ENCODE results near the gene MIF.
"Not testable (repeated sequence)": the region's sequence is repeated elsewhere in the genome, so short reads cannot be mapped to it uniquely, and the experiment has no call there.

Gene MIF

DNA sequence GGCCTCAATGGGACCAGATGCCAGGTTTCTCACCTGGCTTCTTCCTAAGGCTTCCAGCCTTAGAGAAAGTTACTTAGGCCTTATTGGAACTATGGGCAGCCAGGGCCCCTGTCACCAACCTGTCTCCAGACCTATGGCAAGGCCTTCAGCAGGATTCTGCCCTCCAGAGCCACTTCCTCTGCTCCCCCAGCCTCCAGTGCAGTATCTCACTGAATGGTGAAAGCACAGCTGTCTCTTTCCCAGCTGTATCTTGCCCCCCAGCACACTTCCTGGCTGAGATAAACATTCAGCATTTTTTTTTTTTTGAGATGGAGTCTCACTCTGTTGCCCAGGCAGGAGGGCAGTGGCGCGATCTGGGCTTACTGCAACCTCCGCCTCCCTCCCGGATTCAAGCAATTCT, 35.0 kb upstream of the MIF start:
- Histone ChIP-seq H3K9me3 (ENCODE audit: control insufficient read depth, insufficient read depth, low read length) (no peaks in the 10 kb centered on the region), H3K9ac (ENCODE audit: low read depth, low read length) (no peak overlapping the region), H3K36me3 (ENCODE audit: insufficient read depth, low read length) (no peaks in the 10 kb centered on the region)

DNA sequence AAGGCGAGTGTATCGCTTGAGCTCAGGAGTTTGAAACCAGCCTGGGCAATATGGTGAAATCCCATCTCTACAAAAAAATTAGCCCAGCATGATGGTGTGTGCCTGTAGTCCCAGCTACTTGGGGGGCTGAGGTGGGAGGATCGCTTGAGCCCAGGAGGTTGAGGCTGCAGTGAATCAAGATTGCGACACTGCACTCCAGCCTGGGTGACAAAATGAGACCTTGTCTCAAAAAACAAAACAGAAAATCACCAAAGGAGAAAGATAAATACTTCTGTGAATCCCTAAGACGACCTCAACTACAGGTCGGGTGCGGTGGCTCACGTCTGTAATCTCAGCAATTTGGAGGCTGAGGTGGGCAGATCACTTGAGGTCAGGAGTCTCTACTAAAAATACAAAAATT, 34.0 kb upstream of the MIF start:
- not testable (repeated sequence) for H3K4me1 ChIP-seq (ENCODE audit: insufficient read depth, low read length); H3K36me3 ChIP-seq (ENCODE audit: insufficient read depth, low read length); H3K9ac ChIP-seq (ENCODE audit: low read depth, low read length); H3K9me3 ChIP-seq (ENCODE audit: control insufficient read depth, insufficient read depth, low read length)

More for the DNA sequence above, 35.0 kb upstream of the MIF start:
- peaks cover 7% of the 10 kb centered on the region; the same call in 1 of the 2 replicates for H3K4me1 ChIP-seq (ENCODE audit: insufficient read depth, low read length)

DNA sequence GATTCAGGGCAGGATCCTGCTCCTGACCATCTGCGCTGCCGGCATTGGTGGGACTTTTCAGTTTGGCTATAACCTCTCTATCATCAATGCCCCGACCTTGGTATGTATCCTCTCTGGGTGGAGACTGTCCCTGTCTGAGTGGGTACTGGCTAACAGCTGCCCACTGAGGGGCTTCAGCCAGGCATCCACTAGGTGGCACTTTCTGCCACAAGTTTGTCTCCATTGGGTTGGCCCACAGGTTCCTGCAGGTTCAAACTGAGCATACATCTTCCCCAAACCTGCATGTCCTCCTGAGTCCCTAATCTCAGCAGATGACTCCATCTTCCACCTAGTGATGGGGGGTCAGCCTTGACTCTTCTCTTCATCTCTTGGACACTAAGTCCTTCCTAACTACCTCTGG, 32.1 kb upstream of the MIF start:
- H3K4me1 ChIP-seq (ENCODE audit: insufficient read depth, low read length), result peaks cover 7% of the 10 kb centered on the region; the same call in 1 of the 2 replicates
- H3K9ac ChIP-seq (ENCODE audit: low read depth, low read length), result no peak overlapping the region
- no peaks in the 10 kb centered on the region for H3K36me3 ChIP-seq (ENCODE audit: insufficient read depth, low read length)
- no peaks in the 10 kb centered on the region for H3K9me3 ChIP-seq (ENCODE audit: control insufficient read depth, insufficient read depth, low read length)

DNA sequence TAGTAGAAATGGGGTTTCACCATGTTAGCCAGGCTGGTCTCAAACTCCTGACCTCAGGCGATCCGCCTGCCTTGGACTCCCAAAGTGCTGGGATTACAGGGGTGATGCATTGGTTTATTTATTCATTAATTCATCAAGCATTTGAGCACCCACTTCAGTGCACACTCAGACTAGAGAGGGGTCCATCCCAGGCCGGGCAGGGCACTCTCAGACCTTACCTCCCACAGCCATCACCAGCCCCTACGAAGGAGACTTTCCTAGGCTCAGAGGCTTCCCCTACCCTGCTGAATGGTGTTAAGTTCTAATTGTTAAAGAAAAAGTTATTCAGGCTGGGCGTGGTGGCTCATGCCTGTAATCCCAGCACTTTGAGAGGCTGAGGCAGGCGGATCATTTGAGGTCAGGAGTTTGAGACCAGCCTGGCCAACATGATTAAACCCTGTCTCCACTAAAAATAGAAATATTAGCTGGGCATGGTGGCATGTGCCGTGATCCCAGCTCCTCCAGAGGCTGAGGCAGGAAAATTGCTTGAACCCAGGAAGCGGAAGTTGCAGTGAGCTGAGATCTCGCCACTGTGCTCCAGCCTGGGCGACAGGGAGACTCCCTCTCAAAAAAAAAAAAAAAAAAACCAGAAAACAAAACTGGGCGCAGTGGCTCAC, 29.6 kb upstream of the MIF start:
- H3K9ac ChIP-seq (ENCODE audit: low read depth, low read length); H3K9me3 ChIP-seq (ENCODE audit: control insufficient read depth, insufficient read depth, low read length); H3K4me1 ChIP-seq (ENCODE audit: insufficient read depth, low read length); H3K36me3 ChIP-seq (ENCODE audit: insufficient read depth, low read length): not testable (repeated sequence)

DNA sequence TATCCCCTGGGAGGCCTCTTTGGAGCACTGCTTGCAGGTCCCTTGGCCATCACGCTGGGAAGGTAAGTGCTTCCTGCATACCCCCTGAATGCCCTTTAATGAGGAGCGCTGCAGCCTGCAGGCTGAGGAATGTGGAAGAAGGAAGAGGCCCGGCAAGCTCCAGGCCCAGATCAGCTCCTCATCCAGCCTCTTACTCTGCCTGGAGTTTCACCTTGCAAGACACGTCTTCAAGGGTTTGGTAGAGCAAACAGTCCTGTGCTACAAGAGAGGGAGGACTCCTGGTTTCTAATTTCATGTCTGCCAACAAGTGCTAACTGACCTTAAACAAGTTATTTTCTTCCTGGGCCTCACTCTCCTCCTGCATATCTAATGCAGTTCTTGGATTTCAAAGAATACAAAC, 25.6 kb upstream of the MIF start:
- no peak overlapping the region for H3K9ac ChIP-seq (ENCODE audit: low read depth, low read length)
- no peaks in the 10 kb centered on the region for H3K9me3 ChIP-seq (ENCODE audit: control insufficient read depth, insufficient read depth, low read length)
- no peaks in the 10 kb centered on the region for H3K4me1 ChIP-seq (ENCODE audit: insufficient read depth, low read length)
- H3K36me3 ChIP-seq (ENCODE audit: insufficient read depth, low read length), result peaks cover 7% of the 10 kb centered on the region; the same call in 1 of the 2 replicates

DNA sequence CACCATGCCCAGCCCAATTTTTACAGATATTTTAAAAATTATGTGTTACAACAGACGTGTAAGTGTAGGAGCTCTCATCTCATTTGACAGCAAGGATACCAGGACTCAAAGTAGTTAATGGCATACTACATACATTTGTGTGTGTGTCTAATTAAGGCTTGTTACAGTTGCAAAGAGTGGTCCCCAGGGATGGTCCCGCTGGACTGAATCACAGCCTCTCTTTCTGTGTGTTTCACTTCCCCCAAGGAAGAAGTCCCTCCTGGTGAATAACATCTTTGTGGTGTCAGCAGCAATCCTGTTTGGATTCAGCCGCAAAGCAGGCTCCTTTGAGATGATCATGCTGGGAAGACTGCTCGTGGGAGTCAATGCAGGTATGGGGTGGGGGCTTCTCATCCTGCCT, 19.3 kb upstream of the MIF start:
- H3K9me3 ChIP-seq (ENCODE audit: control insufficient read depth, insufficient read depth, low read length), result no peaks in the 10 kb centered on the region
- H3K9ac ChIP-seq (ENCODE audit: low read depth, low read length), result no peak overlapping the region
- no peaks in the 10 kb centered on the region; the same call in 1 of the 2 replicates for H3K36me3 ChIP-seq (ENCODE audit: insufficient read depth, low read length)
- peaks cover 7% of the 10 kb centered on the region; the same call in 1 of the 2 replicates for H3K4me1 ChIP-seq (ENCODE audit: insufficient read depth, low read length)

DNA sequence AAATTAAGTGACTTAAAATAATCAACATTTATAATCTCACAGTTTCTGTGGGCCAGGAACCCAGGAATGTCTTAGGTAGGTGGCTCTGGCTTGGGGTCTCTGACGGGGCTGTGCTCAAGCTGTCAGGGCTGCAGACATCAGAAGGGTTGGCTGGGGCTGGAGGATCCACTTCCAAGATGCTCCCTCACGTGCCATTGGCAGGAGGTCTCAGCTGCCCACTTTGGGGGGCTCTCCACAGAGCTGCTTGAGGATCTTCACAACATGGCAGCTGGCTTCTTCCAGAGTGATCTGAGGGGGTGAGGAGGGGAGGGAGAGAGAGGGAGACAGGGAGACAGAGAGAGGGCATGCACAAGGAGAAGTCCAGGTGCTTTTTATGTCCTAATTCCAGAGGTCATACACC, 18.4 kb upstream of the MIF start:
- Histone ChIP-seq H3K36me3 (ENCODE audit: insufficient read depth, low read length) (no peaks in the 10 kb centered on the region; the same call in 1 of the 2 replicates), H3K4me1 (ENCODE audit: insufficient read depth, low read length) (peaks cover 7% of the 10 kb centered on the region; the same call in 1 of the 2 replicates), H3K9me3 (ENCODE audit: control insufficient read depth, insufficient read depth, low read length) (no peaks in the 10 kb centered on the region), H3K9ac (ENCODE audit: low read depth, low read length) (no peak overlapping the region)

DNA sequence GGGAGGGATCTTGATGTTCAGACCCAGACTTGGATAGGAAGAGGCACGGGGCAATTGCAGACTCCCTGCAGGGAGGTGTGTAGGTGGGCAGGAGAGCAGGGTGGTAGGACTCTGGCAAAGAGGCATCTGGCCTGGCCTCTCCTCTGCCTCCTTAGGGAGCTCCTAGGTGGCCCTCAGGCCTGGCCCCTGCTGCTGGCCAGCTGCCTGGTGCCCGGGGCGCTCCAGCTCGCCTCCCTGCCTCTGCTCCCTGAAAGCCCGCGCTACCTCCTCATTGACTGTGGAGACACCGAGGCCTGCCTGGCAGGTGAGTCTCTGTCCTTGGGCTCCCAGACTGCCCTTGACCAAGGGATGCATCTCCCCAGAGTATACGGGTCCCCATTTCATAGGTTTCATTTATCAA, 16.6 kb upstream of the MIF start:
- no peak overlapping the region for H3K9ac ChIP-seq (ENCODE audit: low read depth, low read length)
- no peaks in the 10 kb centered on the region; the same call in 1 of the 2 replicates for H3K36me3 ChIP-seq (ENCODE audit: insufficient read depth, low read length)
- no peaks in the 10 kb centered on the region for H3K9me3 ChIP-seq (ENCODE audit: control insufficient read depth, insufficient read depth, low read length)
- peaks cover 7% of the 10 kb centered on the region; the same call in 1 of the 2 replicates for H3K4me1 ChIP-seq (ENCODE audit: insufficient read depth, low read length)

DNA sequence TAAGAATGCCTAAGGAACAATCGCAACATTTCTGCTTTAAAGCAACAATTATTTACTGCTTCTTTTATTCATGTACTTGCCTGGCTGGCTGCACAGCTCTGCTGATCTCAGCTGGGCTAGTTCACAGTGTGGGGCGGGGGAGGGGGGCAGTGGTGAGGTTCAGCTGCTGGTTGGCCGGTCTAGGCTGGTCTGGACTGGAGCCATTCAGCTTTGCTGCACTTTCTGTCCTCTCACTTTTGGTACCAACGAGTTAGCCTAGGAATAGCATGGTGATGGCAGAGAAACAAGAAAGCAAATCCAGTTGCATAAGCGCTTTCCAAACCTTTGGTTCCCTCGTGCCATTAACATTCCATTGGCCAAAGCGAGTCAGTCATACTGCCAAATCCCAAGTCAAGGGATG, 16.0 kb upstream of the MIF start:
- H3K9ac ChIP-seq (ENCODE audit: low read depth, low read length), result no peak overlapping the region
- no peaks in the 10 kb centered on the region; the same call in 1 of the 2 replicates for H3K36me3 ChIP-seq (ENCODE audit: insufficient read depth, low read length)
- peaks cover 7% of the 10 kb centered on the region; the same call in 1 of the 2 replicates for H3K4me1 ChIP-seq (ENCODE audit: insufficient read depth, low read length)
- no peaks in the 10 kb centered on the region for H3K9me3 ChIP-seq (ENCODE audit: control insufficient read depth, insufficient read depth, low read length)

DNA sequence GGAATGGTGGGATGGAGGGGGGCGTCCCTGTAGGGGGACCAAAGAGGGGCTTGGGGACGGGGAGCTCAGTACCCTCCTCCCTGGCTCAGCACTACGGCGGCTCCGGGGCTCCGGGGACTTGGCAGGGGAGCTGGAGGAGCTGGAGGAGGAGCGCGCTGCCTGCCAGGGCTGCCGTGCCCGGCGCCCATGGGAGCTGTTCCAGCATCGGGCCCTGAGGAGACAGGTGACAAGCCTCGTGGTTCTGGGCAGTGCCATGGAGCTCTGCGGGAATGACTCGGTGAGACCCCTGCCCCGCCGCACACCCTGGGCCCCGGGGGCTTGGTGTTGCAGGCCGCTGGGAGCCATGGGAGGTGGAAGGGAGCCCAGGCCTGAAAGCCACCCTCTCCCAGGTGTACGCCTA, 11.8 kb upstream of the MIF start:
- H3K9ac ChIP-seq (ENCODE audit: low read depth, low read length), result no peak overlapping the region
- H3K9me3 ChIP-seq (ENCODE audit: control insufficient read depth, insufficient read depth, low read length), result peaks cover 3% of the 10 kb centered on the region; the same call in 1 of the 2 replicates
- no peaks in the 10 kb centered on the region; the same call in 1 of the 2 replicates for H3K36me3 ChIP-seq (ENCODE audit: insufficient read depth, low read length)
- peaks cover 7% of the 10 kb centered on the region; the same call in 1 of the 2 replicates for H3K4me1 ChIP-seq (ENCODE audit: insufficient read depth, low read length)

DNA sequence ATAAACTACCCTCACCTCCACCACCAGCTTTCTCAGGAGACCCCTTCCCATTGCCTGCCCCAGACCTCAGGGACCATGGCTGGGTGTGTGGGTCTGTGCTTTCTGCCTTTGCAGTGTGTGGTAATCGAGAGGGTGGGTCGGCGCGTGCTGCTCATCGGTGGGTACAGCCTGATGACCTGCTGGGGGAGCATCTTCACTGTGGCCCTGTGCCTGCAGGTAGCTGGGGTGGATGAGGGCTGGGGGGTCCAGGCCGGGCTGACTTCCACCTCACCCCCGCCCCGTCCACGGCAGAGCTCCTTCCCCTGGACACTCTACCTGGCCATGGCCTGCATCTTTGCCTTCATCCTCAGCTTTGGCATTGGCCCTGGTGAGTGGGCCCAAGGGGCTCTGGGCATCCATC, 10.5 kb upstream of the MIF start:
- Histone ChIP-seq H3K4me1 (ENCODE audit: insufficient read depth, low read length) (peaks cover 5% of the 10 kb centered on the region; the same call in 1 of the 2 replicates), H3K9ac (ENCODE audit: low read depth, low read length) (no peak overlapping the region), H3K9me3 (ENCODE audit: control insufficient read depth, insufficient read depth, low read length) (peaks cover 3% of the 10 kb centered on the region; the same call in 1 of the 2 replicates), H3K36me3 (ENCODE audit: insufficient read depth, low read length) (no peaks in the 10 kb centered on the region)

DNA sequence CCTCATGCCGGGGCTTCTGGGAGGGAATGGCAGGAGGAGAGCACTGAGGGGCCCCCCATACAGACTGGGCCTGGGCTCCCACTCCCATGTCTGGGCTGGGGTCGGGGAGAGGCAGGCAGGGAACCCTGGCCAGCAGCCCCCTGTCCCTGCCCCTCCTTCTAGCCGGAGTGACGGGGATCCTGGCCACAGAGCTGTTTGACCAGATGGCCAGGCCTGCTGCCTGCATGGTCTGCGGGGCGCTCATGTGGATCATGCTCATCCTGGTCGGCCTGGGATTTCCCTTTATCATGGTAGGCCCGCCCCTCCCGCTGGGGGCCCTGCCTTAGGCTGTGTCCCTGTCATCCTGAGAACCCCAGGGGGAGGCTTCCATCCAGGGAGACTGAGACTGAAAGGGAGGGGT, 10.0 kb upstream of the MIF start:
- Histone ChIP-seq H3K36me3 (ENCODE audit: insufficient read depth, low read length) (no peaks in the 10 kb centered on the region), H3K9me3 (ENCODE audit: control insufficient read depth, insufficient read depth, low read length) (peaks cover 3% of the 10 kb centered on the region; the same call in 1 of the 2 replicates), H3K9ac (ENCODE audit: low read depth, low read length) (no peak overlapping the region), H3K4me1 (ENCODE audit: insufficient read depth, low read length) (peaks cover 6% of the 10 kb centered on the region; the same call in 1 of the 2 replicates)

DNA sequence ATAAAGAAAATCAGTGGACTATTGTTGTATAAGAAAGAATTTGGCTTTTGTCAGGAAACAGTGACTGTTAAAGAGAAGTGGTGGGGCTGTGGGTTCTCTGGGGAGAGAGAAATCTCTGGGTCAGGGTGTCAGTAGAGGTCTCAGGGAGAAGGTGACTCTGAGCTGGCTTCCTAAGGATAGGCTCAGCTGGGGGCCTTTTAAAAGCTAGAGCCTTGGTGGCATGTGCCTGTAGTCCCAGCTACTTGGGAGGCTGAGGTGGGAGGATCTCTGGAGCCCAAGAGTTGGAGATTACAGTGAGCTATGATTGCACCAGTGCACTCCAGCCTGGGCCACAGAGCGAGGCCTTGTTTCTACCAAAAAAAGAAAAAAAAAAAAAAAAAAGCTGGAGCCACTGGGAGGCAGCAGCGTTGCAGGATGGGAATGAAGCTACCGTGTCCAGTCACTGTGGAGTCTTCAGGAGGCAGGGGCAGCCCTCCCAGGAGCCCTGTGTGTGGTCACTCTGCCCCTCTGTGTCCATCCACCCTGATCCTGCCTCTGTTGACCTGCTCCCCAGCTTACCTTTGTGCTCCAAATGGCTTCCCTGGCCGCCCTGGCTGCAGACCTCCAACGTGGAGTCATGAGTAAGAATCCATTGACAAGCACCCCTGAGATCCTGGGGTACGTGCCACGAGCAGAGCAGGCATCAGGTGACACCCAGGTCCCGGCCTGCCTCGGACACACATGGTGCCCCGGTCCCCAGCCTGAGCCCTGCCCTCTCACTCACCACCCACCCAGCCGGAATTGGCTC, 5.4 kb upstream of the MIF start:
- Histone ChIP-seq H3K9me3 (ENCODE audit: control insufficient read depth, insufficient read depth, low read length) (peaks cover 12% of the 10 kb centered on the region), H3K9ac (ENCODE audit: low read depth, low read length) (no peak overlapping the region), H3K36me3 (ENCODE audit: insufficient read depth, low read length) (no peaks in the 10 kb centered on the region; the same call in 1 of the 2 replicates)

DNA sequence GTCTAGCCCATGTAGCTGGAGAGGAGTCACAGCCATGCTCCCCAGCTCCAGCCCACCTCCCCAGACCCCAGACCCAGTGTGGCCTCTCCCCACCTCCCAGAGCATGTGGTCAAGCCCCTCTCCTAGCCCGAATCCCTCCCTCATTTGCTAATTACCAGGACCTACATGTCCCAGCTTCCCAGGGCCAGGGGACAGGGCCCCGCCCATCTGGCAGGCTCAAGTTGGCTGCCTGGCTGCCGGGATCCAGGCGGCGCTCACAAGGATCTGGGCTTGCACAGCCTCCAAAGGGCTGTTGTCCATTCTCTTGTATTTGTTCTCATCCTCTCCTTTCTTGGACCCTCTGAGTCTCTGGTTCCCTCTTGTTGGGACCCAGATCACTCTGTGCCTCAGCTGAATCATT, 4.6 kb upstream of the MIF start:
- H3K36me3 ChIP-seq (ENCODE audit: insufficient read depth, low read length), result no peaks in the 10 kb centered on the region; the same call in 1 of the 2 replicates
- no peak overlapping the region for H3K9ac ChIP-seq (ENCODE audit: low read depth, low read length)
- peaks cover 6% of the 10 kb centered on the region; the same call in 1 of the 2 replicates for H3K4me1 ChIP-seq (ENCODE audit: insufficient read depth, low read length)
- peaks cover 12% of the 10 kb centered on the region for H3K9me3 ChIP-seq (ENCODE audit: control insufficient read depth, insufficient read depth, low read length)

More for the DNA sequence above, 5.4 kb upstream of the MIF start:
- peaks cover 6% of the 10 kb centered on the region; the same call in 1 of the 2 replicates for H3K4me1 ChIP-seq (ENCODE audit: insufficient read depth, low read length)

All from ES-I3 (cell line).